B cell (primary cell): ENCODE data around the gene MLLT10.

Source experiments
- CTCF ChIP-seq: fragments of 200-600 bp; IDR thresholded peaks from one replicate; pipeline ENCODE4 v1.8.0; 2022; ENCODE audit warnings: antibody characterized with exemption, mild to moderate bottlenecking
- EZH2 ChIP-seq: IDR thresholded peaks from 2 replicates; pipeline ENCODE4 v1.6.1; 2012; ENCODE audit warnings: borderline replicate concordance, low read depth, mild to moderate bottlenecking, moderate library complexity, low read length; ENCODE audit not compliant: insufficient read depth, poor library complexity, severe bottlenecking

GRCh38 chr10:21719502-21719901 lies 185.5 kb downstream of the MLLT10 start:
- no peak for TF ChIP-seq CTCF
- TF ChIP-seq EZH2: no peak
